ENCODE data around the gene MKNK2.

- TF ChIP-seq POLR2A (IDR thresholded peaks at IDR 0.05; ENCODE audit: low read depth), result no peak
- TF ChIP-seq, protein P1, sequence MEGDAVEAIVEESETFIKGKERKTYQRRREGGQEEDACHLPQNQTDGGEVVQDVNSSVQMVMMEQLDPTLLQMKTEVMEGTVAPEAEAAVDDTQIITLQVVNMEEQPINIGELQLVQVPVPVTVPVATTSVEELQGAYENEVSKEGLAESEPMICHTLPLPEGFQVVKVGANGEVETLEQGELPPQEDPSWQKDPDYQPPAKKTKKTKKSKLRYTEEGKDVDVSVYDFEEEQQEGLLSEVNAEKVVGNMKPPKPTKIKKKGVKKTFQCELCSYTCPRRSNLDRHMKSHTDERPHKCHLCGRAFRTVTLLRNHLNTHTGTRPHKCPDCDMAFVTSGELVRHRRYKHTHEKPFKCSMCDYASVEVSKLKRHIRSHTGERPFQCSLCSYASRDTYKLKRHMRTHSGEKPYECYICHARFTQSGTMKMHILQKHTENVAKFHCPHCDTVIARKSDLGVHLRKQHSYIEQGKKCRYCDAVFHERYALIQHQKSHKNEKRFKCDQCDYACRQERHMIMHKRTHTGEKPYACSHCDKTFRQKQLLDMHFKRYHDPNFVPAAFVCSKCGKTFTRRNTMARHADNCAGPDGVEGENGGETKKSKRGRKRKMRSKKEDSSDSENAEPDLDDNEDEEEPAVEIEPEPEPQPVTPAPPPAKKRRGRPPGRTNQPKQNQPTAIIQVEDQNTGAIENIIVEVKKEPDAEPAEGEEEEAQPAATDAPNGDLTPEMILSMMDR (IDR thresholded peaks at IDR 0.05), result no peak
- TF ChIP-seq POLR2AphosphoS5 (IDR thresholded peaks at IDR 0.05), result no peak
Observed at GRCh38 chr19:2042485-2043250, 8.4 kb downstream of the MKNK2 start.
